HCT116 (cell line): ENCODE results near the gene SRGAP2C. TPM values are rescaled to one million over a fixed set of nuclear protein-coding genes. Genes with fewer than 3 reads are reported as not detected.
"Not testable (repeated sequence)": the region's sequence is repeated elsewhere in the genome, so short reads cannot be mapped to it uniquely, and the experiment has no call there.

Experiments
- ATAC-seq: fragments of 200-7000 bp; cut with Tn5 transposase; 2 replicates; pipeline ENCODE4 v1.9.1; 2020; ENCODE audit warnings: mild to moderate bottlenecking, moderate library complexity
- BruUV-seq: library from RNA; stranded (reverse); fragments of 400-500 nt; replicated peaks from 2 replicates; lab custom pipeline; 2021; lab: Mats Ljungman, UMichigan
- CTCF ChIA-PET: fragments of 300-600 bp; sonication (Branson Sonifier 250); formaldehyde crosslinking; loops from one replicate; lab custom pipeline; 2021; ENCODE audit warnings: antibody characterized with exemption; lab: Charles Lee
- POLR2A ChIA-PET: fragments of 300-600, 350-600 bp; sonication (Branson Sonifier 250); formaldehyde crosslinking; loops from one replicate; lab custom pipeline; 2021; ENCODE audit warnings: antibody characterized with exemption; lab: Charles Lee
- RAD21 ChIA-PET, 2 experiments: fragments of 300-600 bp; sonication (Branson Sonifier 250); formaldehyde crosslinking; loops; one replicate each; lab custom pipeline; 2023; ENCODE audit warnings: low total read pairs in 2 of 2; ENCODE audit not compliant: uncharacterized antibody in 2 of 2, unreplicated experiment in 2 of 2, low non-redundant PET in 1 of 2; lab: Charles Lee
- DNase-seq: peaks from one replicate; pipeline ENCODE4 v3.0.0-alpha.2; 2010; ENCODE audit warnings: low read depth, low spot score
- H2AFZ ChIP-seq: fragments of 200-600 bp; shearing (Covaris generic), sonication (generic); 2 replicates; pipeline ENCODE4 v1.6.1; 2017; ENCODE audit warnings: low read depth, mixed run types, mixed read lengths, antibody characterized with exemption, low read length; ENCODE audit not compliant: poor library complexity, severe bottlenecking
- H3K27ac ChIP-seq: 2 replicates; pipeline ENCODE4 v1.5.1; 2012; ENCODE audit warnings: low read depth, low read length
- H3K27me3 ChIP-seq: fragments of 200-600 bp; sonication (generic); 2 replicates; pipeline ENCODE4 v1.6.1; 2016; ENCODE audit warnings: mixed run types, low read length, mixed read lengths; ENCODE audit not compliant: insufficient read depth
- H3K36me3 ChIP-seq, 2 experiments: fragments of 200-500 bp in 1 of 2; fragments of 200-600 bp in 1 of 2; sonication (Bioruptor generic) in 1 of 2; sonication (generic) in 1 of 2; 2 replicates each; pipeline versions ENCODE4 v1.5.1 to v1.6.1; 2014 to 2016; ENCODE audit warnings: low read length in 2 of 2, inconsistent platforms in 1 of 2, mixed read lengths in 1 of 2, mixed run types in 1 of 2; ENCODE audit not compliant: insufficient read depth in 2 of 2, control insufficient read depth in 1 of 2
- H3K4me1 ChIP-seq, 2 experiments: fragments of 200-600 bp in 1 of 2; sonication (generic) in 1 of 2; 2 replicates each; pipeline versions ENCODE4 v1.5.1 to v1.6.1; 2012 to 2017; ENCODE audit warnings: low read length in 2 of 2, inconsistent platforms in 1 of 2, mild to moderate bottlenecking in 1 of 2, mixed read lengths in 1 of 2, mixed run types in 1 of 2, moderate library complexity in 1 of 2; ENCODE audit not compliant: insufficient read depth in 2 of 2, control insufficient read depth in 1 of 2
- H3K4me2 ChIP-seq: fragments of 200-600 bp; sonication (generic); 2 replicates; pipeline ENCODE4 v1.6.1; 2017; ENCODE audit warnings: mixed run types, low read length, mixed read lengths
- H3K4me3 ChIP-seq, 2 experiments: fragments of 200-600 bp in 1 of 2; sonication (generic) in 1 of 2; replicated peaks in 1 of 2; 2 replicates each; pipeline ENCODE4 v1.5.1; 2011 to 2016; ENCODE audit warnings: low read length in 2 of 2, control low read depth in 1 of 2, low read depth in 1 of 2, mild to moderate bottlenecking in 1 of 2, mixed read lengths in 1 of 2, mixed run types in 1 of 2
- H3K79me2 ChIP-seq: fragments of 200-600 bp; sonication (generic); 2 replicates; pipeline ENCODE4 v1.6.1; 2017; ENCODE audit warnings: mild to moderate bottlenecking, mixed run types, low read length, moderate library complexity, mixed read lengths; ENCODE audit not compliant: insufficient read depth
- H3K9ac ChIP-seq: fragments of 200-600 bp; sonication (generic); 2 replicates; pipeline ENCODE4 v1.6.1; 2016; ENCODE audit warnings: low read length, mixed read lengths
- H3K9me2 ChIP-seq: fragments of 200-600 bp; sonication (generic), shearing (Covaris generic); 2 replicates; pipeline ENCODE4 v1.6.1; 2017; ENCODE audit warnings: mixed run types, mild to moderate bottlenecking, moderate library complexity; ENCODE audit not compliant: insufficient read depth
- H3K9me3 ChIP-seq, 2 experiments: fragments of 200-500 bp in 1 of 2; fragments of 200-600 bp in 1 of 2; sonication (Bioruptor generic) in 1 of 2; sonication (generic) in 1 of 2; 2 replicates each; pipeline ENCODE4 v1.6.1; 2014 to 2017; ENCODE audit warnings: low read length in 2 of 2, mixed read lengths in 2 of 2, inconsistent platforms in 1 of 2, low read depth in 1 of 2, mild to moderate bottlenecking in 1 of 2, mixed run types in 1 of 2, moderate library complexity in 1 of 2; ENCODE audit not compliant: control insufficient read depth in 1 of 2, insufficient read depth in 1 of 2
- H4K20me1 ChIP-seq: fragments of 200-600 bp; sonication (generic), shearing (Covaris generic); 2 replicates; pipeline ENCODE4 v1.6.1; 2017; ENCODE audit warnings: mixed run types, mild to moderate bottlenecking, moderate library complexity; ENCODE audit not compliant: insufficient read depth
- CTCF ChIP-seq, 3 experiments: fragments of 200-600 bp in 1 of 3; sonication (generic) in 1 of 3; IDR thresholded peaks in 2 of 3; conservative IDR thresholded peaks in 1 of 3; 2 replicates each; pipeline ENCODE4 v1.5.1; 2012 to 2017; ENCODE audit warnings: low read depth in 2 of 3, low read length in 2 of 3, antibody characterized with exemption in 1 of 3, borderline replicate concordance in 1 of 3, control low read depth in 1 of 3, mild to moderate bottlenecking in 1 of 3, mixed read lengths in 1 of 3, mixed run types in 1 of 3, moderate library complexity in 1 of 3; ENCODE audit not compliant: insufficient read depth in 1 of 3
- RAD21 ChIP-seq: IDR thresholded peaks from 2 replicates; pipeline ENCODE4 v1.6.1; 2012; ENCODE audit warnings: low read depth, mild to moderate bottlenecking
- intact Hi-C: fragments of 100-400 bp; cut with micrococcal nuclease; formaldehyde crosslinking; loops from 2 replicates; pipeline ENCODE4 v1.10.0; 2022
- total RNA-seq: library from RNA; stranded (reverse); gene quantifications from one replicate; pipeline ENCODE4 v1.2.1, GENCODE V29; 2021; ENCODE audit not compliant: unreplicated experiment

The SRGAP2C gene
- total RNA-seq, 1 experiment from 2014 or later: 21.3 TPM

DNA sequence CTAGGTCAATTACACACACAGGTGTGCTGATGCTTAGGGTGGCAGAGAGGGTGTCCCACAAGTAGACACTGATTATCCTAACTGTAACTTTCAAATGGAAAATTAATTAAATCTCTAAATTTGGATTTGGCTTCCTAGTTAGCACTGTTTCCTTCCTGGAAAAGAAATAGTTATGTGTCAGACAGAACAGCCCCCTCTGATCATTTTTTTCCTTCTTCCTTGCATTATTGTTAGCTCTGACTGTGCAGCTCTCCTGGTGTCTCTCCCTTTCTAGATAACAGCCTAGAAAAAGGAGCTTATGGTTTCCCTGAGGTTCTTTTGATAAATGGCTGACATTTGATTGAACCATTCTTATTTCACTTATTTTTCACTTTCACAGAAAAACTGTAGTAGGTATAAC, 32.0 kb upstream of the SRGAP2C start:
- ATAC-seq, H3K36me3 ChIP-seq, RAD21 ChIA-PET, H3K9me3 ChIP-seq, H3K4me3 ChIP-seq, H3K79me2 ChIP-seq, H3K9me2 ChIP-seq, H3K4me2 ChIP-seq, POLR2A ChIA-PET, H2AFZ ChIP-seq, H3K27ac ChIP-seq, H3K9ac ChIP-seq, H3K4me1 ChIP-seq, DNase-seq, CTCF ChIA-PET, H4K20me1 ChIP-seq, H3K27me3 ChIP-seq, intact Hi-C loops, BruUV-seq: not testable (repeated sequence)

DNA sequence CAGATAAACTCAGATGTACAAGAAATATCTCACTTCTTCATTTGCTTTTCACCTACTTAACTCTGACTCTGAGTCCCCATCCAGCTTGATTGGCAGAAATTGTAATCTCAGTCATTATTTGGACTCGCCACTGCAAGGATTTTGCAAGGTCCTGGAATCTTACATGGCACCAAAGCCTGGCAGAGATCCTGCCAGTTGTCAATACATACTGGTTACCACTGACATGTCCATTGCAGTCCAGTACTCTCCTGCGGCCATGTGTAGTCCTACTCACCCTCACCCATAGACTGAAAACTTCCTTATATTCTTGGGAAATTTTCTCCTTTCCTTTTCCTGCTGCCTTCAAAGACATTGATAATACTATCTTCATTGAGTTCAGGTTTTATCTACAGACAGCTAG, 30.0 kb upstream of the SRGAP2C start:
- DNase-seq, H4K20me1 ChIP-seq, H3K4me1 ChIP-seq, RAD21 ChIA-PET, POLR2A ChIA-PET, H3K27ac ChIP-seq, H3K4me3 ChIP-seq, H3K79me2 ChIP-seq, H3K27me3 ChIP-seq, intact Hi-C loops, CTCF ChIA-PET, H3K4me2 ChIP-seq, H3K9me2 ChIP-seq, BruUV-seq, H3K36me3 ChIP-seq, H3K9me3 ChIP-seq, H3K9ac ChIP-seq, ATAC-seq, H2AFZ ChIP-seq: not testable (repeated sequence)

- peak; percentile 31; the same call in 1 of the 2 replicates for TF ChIP-seq RAD21
- 0 out of 6 replicates have a peak, but pooled peaks of 1 of the 3 experiments have one; percentile 9 for TF ChIP-seq CTCF (IDR thresholded peaks at IDR 0.05 in 2 of 3, conservative IDR thresholded peaks at IDR 0.05 in 1 of 3; ENCODE audit: borderline replicate concordance in 1 of 3, insufficient read depth in 1 of 3, low read depth in 2 of 3, low read length in 2 of 3)
- H3K9ac ChIP-seq, H3K4me3 ChIP-seq, CTCF ChIA-PET, H3K27ac ChIP-seq, POLR2A ChIA-PET, H2AFZ ChIP-seq, RAD21 ChIA-PET, H3K27me3 ChIP-seq, H3K4me2 ChIP-seq, H3K9me3 ChIP-seq, intact Hi-C loops, H3K36me3 ChIP-seq, H3K9me2 ChIP-seq, H3K4me1 ChIP-seq, BruUV-seq, DNase-seq, H3K79me2 ChIP-seq, H4K20me1 ChIP-seq: not testable (repeated sequence)
- ATAC-seq: peak; percentile 69
Measured at GRCh38 chr1:121155671-121156358, 29.0 kb upstream of the SRGAP2C start.

GRCh38 chr1:121156958-121157603, 27.7 kb upstream of the SRGAP2C start:
- H3K4me3 ChIP-seq, H3K27me3 ChIP-seq, H3K27ac ChIP-seq, intact Hi-C loops, H3K79me2 ChIP-seq, H3K4me2 ChIP-seq, POLR2A ChIA-PET, CTCF ChIA-PET, H3K36me3 ChIP-seq, BruUV-seq, RAD21 ChIA-PET, H3K9ac ChIP-seq, H3K9me2 ChIP-seq, H3K4me1 ChIP-seq, DNase-seq, H2AFZ ChIP-seq, H3K9me3 ChIP-seq, H4K20me1 ChIP-seq: not testable (repeated sequence)
- peak; percentile 61 for ATAC-seq
